Suprapubic skin (tissue), 4 donors: ENCODE data around the gene REV3L.

ENCODE experiments used
- CTCF ChIP-seq, 2 donors: fragments of 200-600 bp in 1 of 2; fragments of 450-650 bp in 1 of 2; sonication (generic) in 1 of 2; IDR thresholded peaks; one replicate each; pipeline ENCODE4 v1.5.1; 2016 to 2019; ENCODE audit warnings: antibody characterized with exemption in 2 of 2, mild to moderate bottlenecking in 1 of 2, moderate library complexity in 1 of 2
- EP300 ChIP-seq: sonication (generic); formaldehyde crosslinking; IDR thresholded peaks from one replicate; pipeline ENCODE4 v1.6.1; 2017; ENCODE audit warnings: antibody characterized with exemption
- POLR2A ChIP-seq, 2 donors: fragments of 450-650 bp; IDR thresholded peaks; one replicate each; pipeline ENCODE4 v1.6.1; 2017; ENCODE audit warnings: antibody characterized with exemption in 2 of 2, mild to moderate bottlenecking in 2 of 2, moderate library complexity in 2 of 2
- POLR2AphosphoS5 ChIP-seq, 3 donors: sonication (generic); formaldehyde crosslinking; IDR thresholded peaks; one replicate each; pipeline ENCODE4 v1.6.1; 2017; ENCODE audit warnings: antibody characterized with exemption in 3 of 3

GRCh38 chr6:111474106-111474505, 8.9 kb downstream of the REV3L start:
- TF ChIP-seq POLR2AphosphoS5 (IDR thresholded peaks at IDR 0.05) = no peak
- TF ChIP-seq CTCF (IDR thresholded peaks at IDR 0.05) = no peak
- no peak for TF ChIP-seq POLR2A (IDR thresholded peaks at IDR 0.05)
- TF ChIP-seq EP300 = no peak
